Measurements from ENCODE around the gene USP49.

USP49 gene

GRCh38 chr6:41785689-41786450, 109.3 kb downstream of the USP49 start:
- Histone ChIP-seq H3K9me3 (ENCODE audit: insufficient read depth, low read length) (no peaks in the 10 kb centered on the region), H2AFZ (ENCODE audit: low read depth, low read length) (peak overlapping the region; percentile 39), H4K20me1 (ENCODE audit: insufficient read depth, low read length) (no peaks in the 10 kb centered on the region), H3K9ac (ENCODE audit: low read length) (peak overlapping the region; percentile 85), H3K27me3 (ENCODE audit: low read depth, low read length) (peaks cover 6% of the 10 kb centered on the region; the same call in 1 of the 2 replicates), H3K4me2 (ENCODE audit: low read length) (peak overlapping the region; percentile 89), H3K27ac (ENCODE audit: low read length) (peak overlapping the region; percentile 36), H3K36me3 (replicated peaks; ENCODE audit: low read depth, low read length) (peaks cover 21% of the 10 kb centered on the region), H3K4me1 (ENCODE audit: low read length) (peaks cover 34% of the 10 kb centered on the region), H3K4me3 (ENCODE audit: low read length) (peak overlapping the region; percentile 98), H3K79me2 (ENCODE audit: low read length) (peaks cover 29% of the 10 kb centered on the region)
- TF ChIP-seq EZH2phosphoT487 (IDR thresholded peaks at IDR 0.05; ENCODE audit: low read depth): no peak
- TF ChIP-seq, protein P1, sequence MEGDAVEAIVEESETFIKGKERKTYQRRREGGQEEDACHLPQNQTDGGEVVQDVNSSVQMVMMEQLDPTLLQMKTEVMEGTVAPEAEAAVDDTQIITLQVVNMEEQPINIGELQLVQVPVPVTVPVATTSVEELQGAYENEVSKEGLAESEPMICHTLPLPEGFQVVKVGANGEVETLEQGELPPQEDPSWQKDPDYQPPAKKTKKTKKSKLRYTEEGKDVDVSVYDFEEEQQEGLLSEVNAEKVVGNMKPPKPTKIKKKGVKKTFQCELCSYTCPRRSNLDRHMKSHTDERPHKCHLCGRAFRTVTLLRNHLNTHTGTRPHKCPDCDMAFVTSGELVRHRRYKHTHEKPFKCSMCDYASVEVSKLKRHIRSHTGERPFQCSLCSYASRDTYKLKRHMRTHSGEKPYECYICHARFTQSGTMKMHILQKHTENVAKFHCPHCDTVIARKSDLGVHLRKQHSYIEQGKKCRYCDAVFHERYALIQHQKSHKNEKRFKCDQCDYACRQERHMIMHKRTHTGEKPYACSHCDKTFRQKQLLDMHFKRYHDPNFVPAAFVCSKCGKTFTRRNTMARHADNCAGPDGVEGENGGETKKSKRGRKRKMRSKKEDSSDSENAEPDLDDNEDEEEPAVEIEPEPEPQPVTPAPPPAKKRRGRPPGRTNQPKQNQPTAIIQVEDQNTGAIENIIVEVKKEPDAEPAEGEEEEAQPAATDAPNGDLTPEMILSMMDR (IDR thresholded peaks at IDR 0.05; ENCODE audit: low read depth, low read length): no peak

DNA sequence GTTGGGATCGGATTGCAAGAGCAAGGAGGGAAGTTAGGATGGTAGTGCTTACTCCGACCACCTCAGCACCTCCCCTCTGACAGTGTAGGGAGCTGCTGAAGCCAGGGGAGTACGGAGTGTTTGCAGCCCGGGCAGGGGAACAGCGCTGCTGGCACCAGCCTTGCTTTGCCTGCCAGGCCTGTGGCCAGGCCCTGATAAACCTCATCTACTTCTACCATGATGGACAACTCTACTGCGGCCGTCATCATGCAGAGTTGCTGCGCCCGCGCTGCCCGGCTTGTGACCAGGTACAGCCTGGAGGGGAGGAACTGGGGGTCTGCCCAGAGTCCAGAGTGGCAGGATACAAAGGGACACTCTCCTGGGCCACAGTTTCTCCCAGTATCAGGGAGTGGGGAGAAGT, 109.9 kb downstream of the USP49 start:
- Histone ChIP-seq H3K9ac (ENCODE audit: low read length) (no peak overlapping the region), H3K4me2 (ENCODE audit: low read length) (peak overlapping the region; percentile 89; the same call in 1 of the 2 replicates), H3K4me1 (ENCODE audit: low read length) (peaks cover 36% of the 10 kb centered on the region)

GRCh38 chr6:41784581-41785171, 110.5 kb downstream of the USP49 start:
- H3K4me3 ChIP-seq (ENCODE audit: low read length): no peak overlapping the region

More for the DNA sequence above, 109.9 kb downstream of the USP49 start:
- H3K27ac ChIP-seq (ENCODE audit: low read length): no peak overlapping the region
- peak overlapping the region; percentile 98; the same call in 1 of the 2 replicates for H3K4me3 ChIP-seq (ENCODE audit: low read length)
- no peak overlapping the region for H2AFZ ChIP-seq (ENCODE audit: low read depth, low read length)
- peaks cover 26% of the 10 kb centered on the region for H3K79me2 ChIP-seq (ENCODE audit: low read length)
- H3K36me3 ChIP-seq (replicated peaks; ENCODE audit: low read depth, low read length): peaks cover 14% of the 10 kb centered on the region
- TF ChIP-seq, protein P1 (IDR thresholded peaks at IDR 0.05; ENCODE audit: low read depth, low read length): no peak
- no peak for TF ChIP-seq EZH2phosphoT487 (IDR thresholded peaks at IDR 0.05; ENCODE audit: low read depth)
- no peaks in the 10 kb centered on the region for H3K9me3 ChIP-seq (ENCODE audit: insufficient read depth, low read length)
- H4K20me1 ChIP-seq (ENCODE audit: insufficient read depth, low read length): no peaks in the 10 kb centered on the region
- H3K27me3 ChIP-seq (ENCODE audit: low read depth, low read length): peaks cover 8% of the 10 kb centered on the region; the same call in 1 of the 2 replicates

More at GRCh38 chr6:41784581-41785171, 110.5 kb downstream of the USP49 start:
- Histone ChIP-seq H3K4me2 (ENCODE audit: low read length) (peak overlapping the region; percentile 28), H3K9me3 (ENCODE audit: insufficient read depth, low read length) (no peaks in the 10 kb centered on the region), H3K27me3 (ENCODE audit: low read depth, low read length) (peaks cover 8% of the 10 kb centered on the region; the same call in 1 of the 2 replicates), H3K27ac (ENCODE audit: low read length) (no peak overlapping the region), H2AFZ (ENCODE audit: low read depth, low read length) (no peak overlapping the region), H3K9ac (ENCODE audit: low read length) (no peak overlapping the region), H3K79me2 (ENCODE audit: low read length) (peaks cover 20% of the 10 kb centered on the region), H3K4me1 (ENCODE audit: low read length) (peaks cover 36% of the 10 kb centered on the region), H4K20me1 (ENCODE audit: insufficient read depth, low read length) (no peaks in the 10 kb centered on the region), H3K36me3 (replicated peaks; ENCODE audit: low read depth, low read length) (peaks cover 9% of the 10 kb centered on the region)
- TF ChIP-seq, protein P1 (IDR thresholded peaks at IDR 0.05; ENCODE audit: low read depth, low read length): no peak
- TF ChIP-seq EZH2phosphoT487 (IDR thresholded peaks at IDR 0.05; ENCODE audit: low read depth): no peak
